ENCODE measurements around the gene FILIP1L. TPM values are rescaled to one million over a fixed set of nuclear protein-coding genes. Genes with fewer than 3 reads are reported as not detected.

The FILIP1L gene
- polyA plus RNA-seq, 1 experiment: 31.2 TPM

- no peaks in the 10 kb centered on the region for H3K27me3 ChIP-seq (ENCODE audit: control insufficient read depth, insufficient read depth, low read length)
- TF ChIP-seq CTCF (IDR thresholded peaks at IDR 0.05; ENCODE audit: insufficient read depth, low read depth, low read length): no peak
- DNase-seq (ENCODE audit: low read depth): no peak
- no peak overlapping the region for H3K4me3 ChIP-seq (ENCODE audit: low read depth, low read length)
- POLR2A ChIA-PET: no interaction called here
- no peaks in the 10 kb centered on the region for H3K36me3 ChIP-seq (ENCODE audit: control insufficient read depth, insufficient read depth, low read length)
- CTCF ChIA-PET: no interaction called here
Measured at GRCh38 chr3:99948467-99949089, 165.7 kb downstream of the FILIP1L start.

DNA sequence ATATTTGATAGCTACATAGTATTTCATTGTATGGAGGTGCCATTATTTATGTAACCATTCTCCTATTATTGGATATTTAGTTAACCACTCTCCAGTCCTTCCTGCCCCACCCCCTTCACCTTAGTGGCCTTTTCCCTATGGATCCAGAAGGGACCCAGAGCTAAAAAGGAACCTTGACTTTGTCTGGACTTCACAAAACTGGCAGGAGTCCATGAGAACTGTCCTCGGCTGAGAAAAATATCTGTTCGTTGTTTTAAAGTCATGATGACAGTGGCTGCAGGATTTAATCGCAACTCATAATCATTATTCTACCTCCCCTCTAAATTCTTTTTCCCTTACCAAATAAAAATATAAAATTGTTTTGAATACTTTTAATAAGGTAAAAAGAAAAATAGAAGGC is 166.9 kb downstream of the FILIP1L start:
- CTCF ChIA-PET: no interaction called here

DNA sequence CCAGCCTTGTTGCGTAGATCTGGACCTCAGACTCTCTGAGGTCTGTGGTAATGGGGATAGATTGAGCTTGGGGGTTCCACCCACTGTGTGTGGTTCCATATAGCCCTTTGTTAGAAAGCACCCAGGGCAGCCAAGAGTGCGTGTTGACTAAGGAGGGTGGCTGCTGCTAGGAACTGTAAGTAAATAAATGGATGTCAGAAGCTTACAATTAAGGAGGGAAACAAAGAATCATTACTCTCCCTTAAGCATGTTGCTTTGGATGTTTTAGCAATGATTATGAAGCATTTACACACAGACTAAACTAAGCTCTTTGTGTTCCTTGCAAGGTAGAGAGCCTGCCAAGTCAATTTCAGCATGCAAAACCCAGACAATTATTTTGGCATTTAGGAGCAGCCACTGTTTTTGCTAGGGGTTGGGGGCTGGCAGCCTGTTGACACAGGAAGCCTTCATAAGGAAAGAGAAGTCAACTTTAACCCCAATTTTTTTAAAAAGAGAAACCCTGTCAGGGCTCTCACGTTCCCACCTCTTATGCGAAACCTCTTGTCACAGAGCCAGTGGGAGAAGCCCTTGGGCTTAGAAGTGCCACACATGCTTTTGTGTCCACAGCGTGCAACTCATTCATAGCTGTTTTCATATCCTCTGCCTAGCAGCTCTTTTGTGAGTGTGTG is 168.8 kb downstream of the FILIP1L start:
- Histone ChIP-seq H3K36me3 (ENCODE audit: control insufficient read depth, insufficient read depth, low read length) (no peaks in the 10 kb centered on the region), H3K4me3 (ENCODE audit: low read depth, low read length) (no peak overlapping the region), H3K27me3 (ENCODE audit: control insufficient read depth, insufficient read depth, low read length) (no peaks in the 10 kb centered on the region)
- ChIA-PET CTCF (no interaction called here), POLR2A (interaction anchor here (0.5 to 0.9 kb wide), 2 partner anchors 20 to 42 kb away, joined by 3 read pairs; no protein-coding TSS in a partner anchor)
- no peak for TF ChIP-seq CTCF (IDR thresholded peaks at IDR 0.05; ENCODE audit: insufficient read depth, low read depth, low read length)
- DNase-seq (ENCODE audit: low read depth): peak; percentile 37

More for the DNA sequence above, 166.9 kb downstream of the FILIP1L start:
- Histone ChIP-seq H3K4me3 (ENCODE audit: low read depth, low read length) (no peak overlapping the region), H3K36me3 (ENCODE audit: control insufficient read depth, insufficient read depth, low read length) (no peaks in the 10 kb centered on the region), H3K27me3 (ENCODE audit: control insufficient read depth, insufficient read depth, low read length) (no peaks in the 10 kb centered on the region)
- TF ChIP-seq CTCF (IDR thresholded peaks at IDR 0.05; ENCODE audit: insufficient read depth, low read depth, low read length): no peak
- POLR2A ChIA-PET: no interaction called here
- no peak for DNase-seq (ENCODE audit: low read depth)

DNA sequence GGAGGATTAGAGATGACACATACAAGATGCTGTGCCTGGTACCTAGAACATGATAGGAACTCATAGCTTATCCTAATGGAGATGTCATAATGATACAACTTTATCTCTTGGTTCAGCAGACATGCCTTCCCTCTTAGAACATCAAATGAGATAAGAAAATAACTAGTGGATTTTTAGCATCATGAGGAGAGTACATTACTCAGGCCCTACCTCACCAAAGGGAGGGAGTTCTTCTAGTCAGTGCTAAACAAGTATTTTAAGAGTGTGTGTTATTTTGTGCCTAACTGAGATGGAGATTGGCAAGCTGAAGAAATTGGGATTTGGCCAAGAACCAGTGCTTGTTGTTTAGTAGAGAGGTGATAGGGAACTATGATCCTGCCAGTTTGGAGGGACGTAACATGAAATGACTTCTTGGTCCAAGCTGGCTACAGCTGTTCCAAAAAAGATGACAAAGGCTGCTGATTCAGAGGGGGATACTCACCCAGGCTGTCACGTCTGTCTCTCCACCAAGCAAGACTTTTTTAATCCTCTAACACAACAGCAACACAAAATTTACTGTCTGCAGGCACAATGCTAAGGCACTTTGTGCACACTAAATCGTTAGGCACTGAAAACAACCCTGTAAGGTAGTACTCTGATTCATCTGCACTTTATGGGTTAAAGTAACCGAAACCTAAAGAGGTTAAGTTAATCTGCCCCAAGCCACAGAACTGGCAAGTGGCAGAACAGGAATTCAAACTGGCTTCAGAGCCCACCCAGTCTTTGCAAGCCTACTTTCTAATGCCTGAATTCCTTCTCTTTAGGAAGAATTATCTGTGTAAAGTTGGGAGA is 170.2 kb downstream of the FILIP1L start:
- H3K27me3 ChIP-seq (ENCODE audit: control insufficient read depth, insufficient read depth, low read length): no peaks in the 10 kb centered on the region
- H3K4me3 ChIP-seq (ENCODE audit: low read depth, low read length): no peak overlapping the region
- ChIA-PET CTCF (interaction anchor here (0.6 to 0.7 kb wide), 4 partner anchors 12 to 183 kb away, joined by 3 read pairs; no protein-coding TSS in a partner anchor), POLR2A (no interaction called here)
- H3K36me3 ChIP-seq (ENCODE audit: control insufficient read depth, insufficient read depth, low read length): no peaks in the 10 kb centered on the region
- no peak for TF ChIP-seq CTCF (IDR thresholded peaks at IDR 0.05; ENCODE audit: insufficient read depth, low read depth, low read length)
- no peak for DNase-seq (ENCODE audit: low read depth)

- no peaks in the 10 kb centered on the region for H3K36me3 ChIP-seq (ENCODE audit: control insufficient read depth, insufficient read depth, low read length)
- H3K4me3 ChIP-seq (ENCODE audit: low read depth, low read length): no peak overlapping the region
- POLR2A ChIA-PET: no interaction called here
- no peak for DNase-seq (ENCODE audit: low read depth)
- no peaks in the 10 kb centered on the region for H3K27me3 ChIP-seq (ENCODE audit: control insufficient read depth, insufficient read depth, low read length)
- CTCF ChIA-PET: no interaction called here
- TF ChIP-seq CTCF (IDR thresholded peaks at IDR 0.05; ENCODE audit: insufficient read depth, low read depth, low read length): no peak
Measured at GRCh38 chr3:99941211-99941610, 173.1 kb downstream of the FILIP1L start.
